KOPT-K1 (cell line): ENCODE measurements around the gene C11orf97.

Experiments used
- H3K27ac ChIP-seq: fragments of 200-600 bp; sonication (generic); 2 replicates; pipeline ENCODE4 v1.5.1; 2016; ENCODE audit warnings: antibody characterized with exemption, mild to moderate bottlenecking, low read depth, low read length; ENCODE audit not compliant: poor library complexity, severe bottlenecking
- H3K36me3 ChIP-seq: fragments of 200-600 bp; sonication (generic); 2 replicates; pipeline ENCODE4 v1.5.1; 2017; ENCODE audit warnings: antibody characterized with exemption, mild to moderate bottlenecking, low read length, moderate library complexity; ENCODE audit not compliant: insufficient read depth
- H3K9me3 ChIP-seq: fragments of 200-600 bp; sonication (generic); 2 replicates; pipeline ENCODE4 v1.5.1; 2017; ENCODE audit warnings: antibody characterized with exemption, low read length, mild to moderate bottlenecking; ENCODE audit not compliant: insufficient read depth, poor library complexity, severe bottlenecking

C11orf97 gene

GRCh38 chr11:94515398-94515797, 3.1 kb downstream of the C11orf97 start:
- no peaks in the 10 kb centered on the region for H3K36me3 ChIP-seq
- no peaks in the 10 kb centered on the region for H3K9me3 ChIP-seq

GRCh38 chr11:94516725-94517124, 4.5 kb downstream of the C11orf97 start:
- Histone ChIP-seq H3K27ac (no peak overlapping the region), H3K9me3 (no peaks in the 10 kb centered on the region), H3K36me3 (no peaks in the 10 kb centered on the region)

More at GRCh38 chr11:94515398-94515797, 3.1 kb downstream of the C11orf97 start:
- H3K27ac ChIP-seq = no peak overlapping the region

GRCh38 chr11:94518300-94518699, 6.0 kb downstream of the C11orf97 start:
- Histone ChIP-seq H3K36me3 (no peaks in the 10 kb centered on the region), H3K27ac (no peak overlapping the region), H3K9me3 (no peaks in the 10 kb centered on the region)

GRCh38 chr11:94519478-94520084, 7.3 kb downstream of the C11orf97 start:
- H3K27ac ChIP-seq = no peak overlapping the region
- H3K36me3 ChIP-seq = no peaks in the 10 kb centered on the region
- H3K9me3 ChIP-seq = no peaks in the 10 kb centered on the region

- Histone ChIP-seq H3K27ac (no peak overlapping the region), H3K9me3 (no peaks in the 10 kb centered on the region), H3K36me3 (no peaks in the 10 kb centered on the region)
These were observed 9.4 kb downstream of the C11orf97 start for GRCh38 chr11:94521684-94522083.

GRCh38 chr11:94524341-94524740, 12.1 kb downstream of the C11orf97 start:
- Histone ChIP-seq H3K36me3 (no peaks in the 10 kb centered on the region), H3K9me3 (no peaks in the 10 kb centered on the region)

GRCh38 chr11:94525546-94526324, 13.5 kb downstream of the C11orf97 start:
- no peaks in the 10 kb centered on the region for H3K9me3 ChIP-seq
- no peaks in the 10 kb centered on the region for H3K36me3 ChIP-seq
- no peak overlapping the region for H3K27ac ChIP-seq

More at GRCh38 chr11:94524341-94524740, 12.1 kb downstream of the C11orf97 start:
- no peak overlapping the region for H3K27ac ChIP-seq

- no peak overlapping the region for H3K27ac ChIP-seq
- H3K9me3 ChIP-seq = no peaks in the 10 kb centered on the region
- H3K36me3 ChIP-seq = no peaks in the 10 kb centered on the region
These were observed 14.6 kb downstream of the C11orf97 start for GRCh38 chr11:94526645-94527438.

- H3K36me3 ChIP-seq = no peaks in the 10 kb centered on the region
- H3K9me3 ChIP-seq = no peaks in the 10 kb centered on the region
- H3K27ac ChIP-seq = no peak overlapping the region
These were observed 16.3 kb downstream of the C11orf97 start for GRCh38 chr11:94528551-94528950.

- Histone ChIP-seq H3K36me3 (no peaks in the 10 kb centered on the region), H3K27ac (no peak overlapping the region), H3K9me3 (no peaks in the 10 kb centered on the region)
These were observed 19.9 kb downstream of the C11orf97 start for GRCh38 chr11:94532211-94532610.

- Histone ChIP-seq H3K9me3 (no peaks in the 10 kb centered on the region), H3K27ac (no peak overlapping the region), H3K36me3 (no peaks in the 10 kb centered on the region)
These were observed 20.9 kb downstream of the C11orf97 start for GRCh38 chr11:94533206-94533605.

GRCh38 chr11:94533696-94534630, 21.7 kb downstream of the C11orf97 start:
- Histone ChIP-seq H3K27ac (no peak overlapping the region), H3K9me3 (no peaks in the 10 kb centered on the region), H3K36me3 (no peaks in the 10 kb centered on the region)

- no peaks in the 10 kb centered on the region for H3K36me3 ChIP-seq
- no peaks in the 10 kb centered on the region for H3K9me3 ChIP-seq
- H3K27ac ChIP-seq = no peak overlapping the region
These were observed 24.1 kb downstream of the C11orf97 start for GRCh38 chr11:94536386-94536785.

GRCh38 chr11:94537031-94537600, 24.9 kb downstream of the C11orf97 start:
- H3K9me3 ChIP-seq = no peaks in the 10 kb centered on the region
- H3K27ac ChIP-seq = no peak overlapping the region

More at GRCh38 chr11:94537031-94537600, 24.9 kb downstream of the C11orf97 start:
- no peaks in the 10 kb centered on the region for H3K36me3 ChIP-seq
